Measurements from ENCODE around the gene MROH8. TPM values are rescaled to one million over a fixed set of nuclear protein-coding genes. Genes with fewer than 3 reads are reported as not detected.
"Not testable (repeated sequence)": the region's sequence is repeated elsewhere in the genome, so short reads cannot be mapped to it uniquely, and the experiment has no call there.

MROH8 gene
- polyA plus RNA-seq, 4 donors = 5.0 to 7.3 (median 6.4) TPM

DNA sequence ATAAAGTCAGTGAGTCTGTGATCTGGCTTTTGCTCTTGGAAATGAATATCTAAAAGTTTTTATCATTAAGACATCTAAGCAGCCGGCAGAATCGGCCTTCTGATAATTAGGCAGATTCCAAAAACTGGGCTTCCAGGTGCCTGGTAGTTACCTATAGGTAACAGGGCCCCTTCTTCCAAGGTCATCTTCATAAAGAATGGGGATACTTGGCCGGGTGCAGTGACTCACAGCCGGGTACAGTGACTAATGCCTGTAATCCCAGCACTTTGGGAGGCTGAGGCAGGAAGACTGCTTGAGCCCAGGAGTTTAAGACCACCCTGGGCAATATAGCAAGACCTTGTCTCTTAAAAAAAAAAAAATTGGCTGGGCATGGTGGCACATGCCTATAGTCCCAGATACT, 70.7 kb downstream of the MROH8 start:
- DNase-seq (ENCODE audit: low read depth in 4 of 4, low spot score in 3 of 4) = no peak

DNA sequence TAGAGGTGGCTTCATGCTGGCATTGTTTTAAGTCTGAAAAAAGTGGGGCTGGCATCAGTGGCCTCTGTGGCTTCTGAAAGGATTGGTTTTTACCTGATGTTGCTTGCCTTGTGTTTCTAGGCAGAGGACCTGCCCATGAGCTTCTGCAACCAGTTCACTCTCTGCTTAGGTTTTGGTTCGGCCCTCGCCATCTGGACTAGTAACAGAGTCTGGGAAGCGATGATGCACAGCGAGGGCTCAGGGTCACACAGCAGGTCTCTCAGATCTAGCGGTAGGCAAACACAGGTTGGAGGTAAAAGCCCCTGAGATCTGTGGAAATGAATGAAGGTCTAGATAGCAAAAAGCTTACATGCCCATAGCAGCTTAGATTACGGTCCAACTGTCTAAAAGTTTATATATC, 76.8 kb downstream of the MROH8 start:
- DNase-seq (ENCODE audit: low read depth in 4 of 4, low spot score in 3 of 4) = no peak

DNA sequence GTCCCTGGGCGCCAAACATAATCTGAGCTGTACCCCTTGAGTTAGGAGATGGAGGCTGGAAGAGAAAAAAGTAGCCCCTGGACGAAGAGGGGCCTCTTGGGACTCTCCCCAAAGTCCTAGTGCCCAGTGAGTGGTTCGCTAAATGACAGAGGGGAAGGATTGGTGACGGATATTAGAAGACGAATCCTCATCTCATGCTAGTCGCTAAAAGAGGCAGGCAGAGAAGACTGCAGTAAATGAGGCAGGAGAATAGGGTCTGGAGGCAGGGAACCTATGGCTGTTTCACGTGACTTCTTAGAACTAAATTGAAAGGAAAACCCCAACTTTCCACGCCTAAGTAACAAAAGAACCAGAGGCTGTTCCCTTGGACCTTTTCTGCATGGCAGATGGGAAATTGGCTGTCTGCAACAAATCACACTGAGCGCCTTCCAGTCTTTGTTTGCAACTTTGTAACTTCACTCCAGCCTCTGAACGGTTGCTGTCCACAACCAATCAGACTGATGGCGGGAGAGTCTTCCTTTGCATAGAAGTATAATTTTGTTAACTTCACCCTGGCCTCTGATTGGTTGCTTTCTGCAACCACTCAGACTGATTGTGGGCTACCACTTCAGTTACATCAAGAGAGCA, 82.8 kb downstream of the MROH8 start:
- no peak for DNase-seq (ENCODE audit: low read depth in 4 of 4, low spot score in 3 of 4)

DNA sequence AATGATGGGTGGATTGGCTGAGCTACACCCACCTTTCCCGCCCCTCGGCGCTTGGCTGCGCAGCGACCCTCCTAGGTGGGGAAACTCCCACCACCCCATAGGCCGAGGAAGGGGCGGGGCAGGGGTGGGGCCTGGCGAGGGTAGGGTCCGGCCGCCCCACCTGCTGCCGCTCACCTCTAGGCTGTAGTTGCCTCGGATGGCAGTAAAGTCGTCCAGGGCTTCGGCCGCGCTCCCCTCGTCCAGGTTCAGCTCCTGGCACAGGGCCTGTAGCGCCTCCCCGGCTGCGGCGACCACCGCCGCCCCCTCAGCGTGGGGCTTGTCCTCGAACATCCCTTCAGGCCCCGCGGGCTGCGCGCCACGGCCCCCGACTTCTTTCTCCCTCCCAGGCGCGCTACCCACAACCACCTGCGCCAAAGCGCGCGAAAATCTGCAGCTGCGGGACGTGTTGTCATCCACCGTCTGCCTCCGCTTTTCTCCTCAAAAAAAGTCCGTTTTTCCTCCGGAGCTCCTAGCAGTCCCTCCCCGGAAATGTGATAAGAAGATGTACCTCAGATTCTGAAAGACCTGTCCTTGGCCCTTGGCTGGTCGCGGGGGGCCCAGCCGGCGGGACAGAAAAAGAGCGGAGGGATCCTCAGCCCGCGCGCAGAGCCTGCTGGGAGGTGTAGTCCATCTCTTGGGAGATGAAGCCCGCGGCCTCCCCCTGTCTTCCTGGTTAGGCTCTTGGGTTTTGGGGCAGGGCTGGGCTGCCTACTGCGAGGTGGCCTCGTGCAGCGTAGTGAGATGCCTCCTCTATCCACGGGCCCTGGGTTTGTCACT, 83.5 kb downstream of the MROH8 start, which contains the start of gene RBL1:
TSS of gene RBL1 (minus strand) at position 399 of the 816 bp plus-strand sequence. CDS start at position 330, 69 bp downstream.
- peak; percentile 81 to 88 (median 84) for DNase-seq (ENCODE audit: low read depth in 4 of 4, low spot score in 3 of 4)

DNA sequence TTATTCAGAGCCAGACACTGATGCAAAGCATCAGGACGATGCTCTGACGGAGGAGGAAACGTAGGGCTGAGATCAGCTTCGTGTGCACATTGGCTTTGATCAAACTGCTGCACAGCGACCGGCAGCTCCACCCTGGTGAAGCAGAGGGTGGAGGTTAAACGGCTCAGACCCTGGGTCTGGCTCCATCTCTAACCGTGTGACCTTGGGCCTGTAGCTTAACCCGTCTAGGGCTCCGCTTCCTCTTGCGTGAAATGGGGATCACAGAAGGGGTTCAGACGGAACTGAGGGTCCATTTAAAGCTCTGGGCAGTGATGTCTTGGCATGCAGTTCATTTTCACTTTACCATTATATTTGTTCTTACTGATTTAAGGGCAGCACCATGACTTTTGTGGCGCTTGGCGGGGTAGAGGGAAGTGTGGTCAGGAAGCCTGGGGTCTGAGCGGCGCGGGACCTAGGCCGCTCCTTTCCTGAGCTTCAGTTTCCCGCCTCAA, 84.2 kb downstream of the MROH8 start:
- DNase-seq (ENCODE audit: low read depth in 4 of 4, low spot score in 3 of 4) = no peak

DNA sequence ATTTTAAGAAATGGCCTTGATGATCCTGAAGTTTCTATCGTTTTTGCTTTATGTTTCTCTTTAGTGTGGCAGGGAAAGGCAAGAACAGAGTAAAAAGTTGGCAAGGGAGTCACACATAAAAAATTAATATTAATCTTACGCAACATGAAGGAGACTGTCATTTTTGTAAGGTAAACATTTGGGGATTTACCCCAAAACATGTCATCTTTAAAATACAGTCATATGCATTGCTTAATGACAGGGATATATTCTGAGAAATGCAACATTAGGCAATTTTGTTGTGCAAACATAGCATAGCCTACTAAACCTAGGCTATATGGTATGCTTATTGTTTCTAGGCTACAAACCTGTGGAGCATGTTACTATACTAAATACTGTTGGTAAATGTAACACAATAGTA, 88.9 kb downstream of the MROH8 start:
- DNase-seq (ENCODE audit: low read depth in 4 of 4, low spot score in 3 of 4) = no peak

DNA sequence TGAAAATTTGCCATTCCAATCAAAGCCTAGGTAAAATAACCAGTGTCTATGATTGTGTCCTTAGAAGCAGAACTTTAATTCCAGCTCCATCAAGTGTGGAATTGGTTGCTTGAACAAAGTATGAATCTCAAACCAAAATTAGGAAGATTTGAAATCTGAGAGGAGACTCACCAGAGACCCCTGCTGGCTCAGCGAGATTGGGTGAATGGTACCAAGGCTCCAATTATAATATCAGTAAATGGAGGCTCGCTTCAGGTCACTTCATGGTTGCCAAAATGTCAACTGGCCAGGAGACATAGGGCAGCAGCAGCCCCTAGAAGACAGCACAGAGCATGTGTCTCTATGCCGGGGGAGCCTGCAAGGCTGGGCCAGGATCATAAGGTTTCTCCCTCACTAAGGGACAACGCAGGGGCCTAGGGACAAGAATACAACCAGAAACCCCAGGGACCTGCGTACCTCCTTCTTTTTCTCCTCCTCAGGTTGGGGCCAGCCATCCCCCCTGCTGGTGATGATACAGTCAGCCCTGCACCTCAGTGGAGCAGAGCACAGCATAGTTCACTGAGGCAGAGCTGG, 97.5 kb downstream of the MROH8 start:
- DNase-seq (ENCODE audit: low read depth in 4 of 4, low spot score in 3 of 4) = no peak

DNA sequence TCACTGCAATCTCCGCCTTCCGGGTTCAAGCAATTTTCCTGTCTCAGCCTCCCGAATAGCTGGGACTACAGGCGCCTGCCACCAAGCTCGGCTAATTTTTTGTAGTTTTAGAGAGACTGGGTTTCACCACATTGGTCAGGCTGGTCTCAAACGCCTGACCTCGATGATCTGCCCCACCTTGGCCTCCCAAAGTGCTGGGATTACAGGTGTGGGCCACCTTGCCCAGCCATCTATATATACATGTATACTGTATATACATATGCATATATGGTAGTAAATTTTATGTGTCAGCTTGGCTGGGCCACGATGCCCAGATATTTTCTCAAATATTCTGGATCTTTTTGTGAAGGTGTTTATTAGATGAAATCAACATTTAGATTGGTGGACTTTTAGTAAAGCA, 102.3 kb downstream of the MROH8 start:
- no peak for DNase-seq (ENCODE audit: low read depth in 4 of 4, low spot score in 3 of 4)

DNA sequence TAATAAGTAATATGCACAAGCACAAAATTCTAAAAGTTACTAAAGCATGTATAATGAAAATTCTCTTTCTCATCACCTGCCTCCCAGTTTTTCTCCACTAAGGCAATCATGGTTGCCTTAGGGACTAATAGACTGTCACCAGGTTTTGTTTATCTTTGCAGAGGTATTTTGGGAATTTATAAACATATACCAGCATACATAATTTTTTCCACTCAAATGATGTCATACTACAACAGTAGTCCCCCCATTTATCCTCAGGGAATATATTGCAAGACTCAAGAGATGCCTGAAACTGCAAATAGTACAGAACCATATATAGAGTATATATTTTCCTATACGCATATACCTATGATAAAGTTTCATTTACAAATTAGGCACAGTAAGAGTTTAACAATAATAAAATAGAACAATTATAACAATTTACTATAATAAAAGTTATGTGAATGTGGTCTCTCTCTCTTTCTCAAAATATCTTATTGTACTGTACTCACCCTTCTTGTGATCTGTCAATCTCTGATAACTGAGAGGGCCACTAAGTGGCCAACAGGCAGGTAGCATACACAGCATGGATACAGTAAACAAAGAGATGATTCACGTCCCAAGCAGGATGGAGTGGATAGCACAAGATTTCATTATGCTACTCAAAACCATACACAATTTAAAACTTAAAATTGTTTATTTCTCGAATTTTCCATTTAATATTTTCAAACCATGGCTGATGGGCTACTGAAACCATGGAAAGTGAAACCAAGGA, 103.2 kb downstream of the MROH8 start:
- no peak for DNase-seq (ENCODE audit: low read depth in 4 of 4, low spot score in 3 of 4)

DNA sequence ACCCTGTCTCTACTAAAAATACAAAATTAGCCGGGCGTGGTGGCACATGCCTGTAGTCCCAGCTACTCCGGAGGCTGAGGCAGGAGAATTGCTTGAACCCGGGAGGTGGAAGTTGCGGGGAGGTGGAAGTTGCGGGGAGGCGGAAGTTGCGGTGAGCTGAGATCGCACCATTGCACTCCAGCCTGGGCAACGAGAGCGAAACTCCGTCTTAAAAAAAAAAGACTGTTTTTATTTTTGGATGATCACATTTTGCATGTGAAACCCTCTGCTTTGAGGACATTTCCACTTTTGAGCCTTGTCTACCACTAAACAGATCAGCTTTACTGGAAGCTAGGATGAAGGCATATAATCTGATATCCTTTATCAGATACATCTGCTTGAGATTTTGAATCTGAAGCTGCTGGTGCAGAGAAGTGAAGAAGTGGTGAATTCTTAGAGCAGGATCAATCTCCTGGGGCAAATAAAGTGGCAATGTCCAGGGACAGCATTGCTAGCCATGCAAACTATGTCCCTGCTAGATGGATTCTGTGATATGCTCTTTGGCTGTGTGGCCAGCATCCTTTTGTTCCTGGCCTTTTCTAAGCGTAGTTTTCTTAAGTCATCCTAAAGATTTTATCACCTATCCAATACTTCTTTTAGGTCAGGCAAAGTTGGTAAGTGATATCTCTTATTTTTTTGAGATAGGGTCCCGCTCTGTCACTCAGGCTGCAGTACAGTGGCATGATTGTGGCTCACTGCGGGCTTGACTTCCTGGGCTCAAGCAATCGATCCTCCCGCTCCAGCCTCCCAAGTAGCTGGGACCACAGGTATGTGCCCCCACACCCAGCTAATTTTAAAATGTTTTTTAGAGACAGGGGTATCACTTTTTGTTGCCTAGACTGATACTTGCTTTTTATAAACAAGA, 106.8 kb downstream of the MROH8 start:
- no peak for DNase-seq (ENCODE audit: low read depth in 4 of 4, low spot score in 3 of 4)

DNA sequence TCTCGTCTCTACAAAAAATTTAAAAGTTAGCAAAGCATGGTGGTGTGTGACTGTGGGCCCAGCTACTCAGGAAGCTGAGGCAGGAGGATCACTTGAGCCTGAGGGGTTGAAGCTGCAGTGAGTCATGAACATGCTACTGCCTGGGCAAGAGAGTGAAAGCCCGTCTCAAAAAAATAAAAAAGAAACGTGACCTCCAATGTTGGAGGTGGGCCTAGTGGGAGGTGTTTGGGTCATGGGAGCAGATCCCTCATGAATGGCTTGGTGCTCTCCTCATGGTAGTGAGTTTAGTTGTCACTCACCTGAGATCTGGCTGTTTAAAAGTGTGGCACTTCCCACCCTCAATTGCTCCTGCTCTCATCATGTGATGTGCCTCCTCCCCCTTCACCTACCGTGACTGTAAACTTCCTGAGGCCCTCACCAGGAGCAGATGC, 107.9 kb downstream of the MROH8 start:
- no peak for DNase-seq (ENCODE audit: low read depth in 4 of 4, low spot score in 3 of 4)

DNA sequence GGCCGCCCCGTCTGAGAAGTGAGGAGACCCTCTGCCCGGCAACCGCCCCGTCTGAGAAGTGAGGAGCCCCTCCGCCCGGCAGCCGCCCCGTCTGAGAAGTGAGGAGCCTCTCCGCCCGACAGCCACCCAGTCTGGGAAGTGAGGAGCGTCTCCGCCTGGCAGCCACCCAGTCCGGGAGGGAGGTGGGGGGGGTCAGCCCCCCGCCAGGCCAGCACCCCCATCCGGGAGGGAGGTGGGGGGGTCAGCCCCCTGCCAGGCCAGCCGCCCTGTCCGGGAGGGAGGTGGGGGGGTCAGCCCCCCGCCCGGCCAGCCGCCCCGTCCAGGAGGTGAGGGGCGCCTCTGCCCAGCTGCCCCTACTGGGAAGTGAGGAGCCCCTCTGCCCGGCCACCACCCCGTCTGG, 109.8 kb downstream of the MROH8 start:
- not testable (repeated sequence) for DNase-seq (ENCODE audit: low read depth in 4 of 4, low spot score in 3 of 4)

DNA sequence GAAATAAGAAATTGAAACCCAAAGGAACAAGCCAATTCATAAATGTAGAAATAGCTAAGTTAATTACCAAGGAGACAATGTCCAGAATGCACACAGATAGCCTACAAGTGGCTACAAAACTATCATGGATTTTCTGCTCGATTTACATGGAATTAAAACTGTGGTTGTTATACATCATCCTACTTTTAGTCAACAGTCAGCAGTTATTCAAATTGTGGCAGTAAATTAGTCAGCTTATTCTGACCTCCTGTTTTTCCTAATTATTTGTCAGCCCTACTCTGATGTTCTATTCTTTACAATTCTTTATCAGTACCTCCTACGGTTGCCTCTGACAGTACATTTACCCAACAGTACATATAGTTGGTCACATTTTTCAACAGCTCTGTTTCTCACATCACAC, 113.2 kb downstream of the MROH8 start:
- no peak for DNase-seq (ENCODE audit: low read depth in 4 of 4, low spot score in 3 of 4)

DNA sequence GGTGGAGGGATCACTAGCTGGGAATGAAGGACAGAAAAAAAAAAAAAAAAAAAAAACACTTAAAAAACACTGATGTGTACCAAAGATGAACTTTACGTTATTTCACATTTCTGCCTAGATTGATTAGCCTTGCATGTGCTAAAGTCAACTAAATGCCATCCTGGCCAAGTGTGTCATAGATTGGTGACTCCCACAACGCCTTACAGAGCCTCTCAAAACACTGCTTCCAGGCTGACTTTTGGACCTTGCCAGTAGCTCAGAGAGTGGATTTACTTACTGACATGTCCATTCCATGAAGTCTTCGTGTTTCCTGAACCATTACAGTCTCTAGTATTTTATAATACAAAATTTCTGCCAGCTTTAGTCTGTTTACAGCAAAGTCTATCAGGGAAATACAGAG, 124.1 kb downstream of the MROH8 start:
- no peak for DNase-seq (ENCODE audit: low read depth in 4 of 4, low spot score in 3 of 4)

DNA sequence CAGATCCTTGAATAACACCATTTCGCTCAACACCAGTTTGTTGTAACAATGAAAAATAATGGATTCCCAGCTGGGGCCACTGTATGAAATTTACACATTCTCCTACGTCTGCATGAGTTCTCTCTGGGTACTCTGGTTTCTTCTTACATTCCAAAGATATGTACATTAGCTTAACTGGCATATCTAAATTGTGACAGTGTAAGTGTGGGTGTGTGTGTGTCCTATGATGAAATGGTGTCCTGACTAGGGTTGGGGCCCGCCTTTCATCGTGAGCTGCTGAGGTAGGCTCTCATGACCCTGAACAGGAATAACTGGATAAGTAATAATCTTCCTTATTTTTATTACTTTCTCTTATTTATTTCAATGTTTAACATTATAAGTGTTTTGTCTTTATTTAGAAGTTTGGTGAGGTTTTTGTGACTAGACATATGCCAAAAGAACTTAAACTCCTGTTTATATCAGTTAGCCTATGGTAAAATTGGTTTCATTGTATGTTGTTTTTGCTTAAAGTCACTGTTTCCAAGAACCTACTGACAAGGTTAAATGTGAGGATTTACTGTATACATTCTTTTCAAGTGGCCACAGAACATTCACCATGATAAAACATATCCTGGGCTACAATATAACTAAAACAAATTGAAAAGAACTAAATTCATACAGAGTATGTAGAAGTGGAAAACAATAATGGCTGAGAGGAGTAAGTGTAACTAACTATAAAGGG, 126.0 kb downstream of the MROH8 start:
- no peak for DNase-seq (ENCODE audit: low read depth in 4 of 4, low spot score in 3 of 4)

All from left renal pelvis (tissue), 4 donors.